ENCODE data around the gene NFIX. TPM values are rescaled to one million over a fixed set of nuclear protein-coding genes. Genes with fewer than 3 reads are reported as not detected.

The NFIX gene
- total RNA-seq, 2 donors from 2014 or later = 70.9 to 73.8 TPM

GRCh38 chr19:13005253-13005652, 10.0 kb downstream of the NFIX start:
- H3K27me3 ChIP-seq = no peaks in the 10 kb centered on the region
- no peak for TF ChIP-seq CTCF (IDR thresholded peaks at IDR 0.05)

GRCh38 chr19:13005861-13006370, 10.6 kb downstream of the NFIX start:
- Histone ChIP-seq H3K9me3 (no peaks in the 10 kb centered on the region), H3K4me3 (no peak overlapping the region), H3K9ac (ENCODE audit: low read depth in 2 of 2, low read length in 2 of 2) (no peak overlapping the region), H3K4me1 (no peaks in the 10 kb centered on the region), H3K27ac (no peak overlapping the region), H3K36me3 (no peaks in the 10 kb centered on the region), H3K27me3 (no peaks in the 10 kb centered on the region)
- no peak for DNase-seq
- intact Hi-C loops (cut with DNase I) = no loop called here
- no peak for TF ChIP-seq CTCF (IDR thresholded peaks at IDR 0.05)

More at GRCh38 chr19:13005253-13005652, 10.0 kb downstream of the NFIX start:
- Histone ChIP-seq H3K36me3 (no peaks in the 10 kb centered on the region), H3K9ac (ENCODE audit: low read depth in 2 of 2, low read length in 2 of 2) (no peak overlapping the region), H3K4me1 (no peaks in the 10 kb centered on the region), H3K4me3 (no peak overlapping the region), H3K9me3 (no peaks in the 10 kb centered on the region), H3K27ac (no peak overlapping the region)
- no peak for DNase-seq
- intact Hi-C loops (cut with DNase I) = no loop called here

GRCh38 chr19:13006431-13007281, 11.4 kb downstream of the NFIX start:
- H3K4me3 ChIP-seq = no peak overlapping the region
- DNase-seq = no peak
- H3K9ac ChIP-seq (ENCODE audit: low read depth in 2 of 2, low read length in 2 of 2) = no peak overlapping the region
- H3K9me3 ChIP-seq = no peaks in the 10 kb centered on the region
- H3K4me1 ChIP-seq = no peaks in the 10 kb centered on the region
- no peak for TF ChIP-seq CTCF (IDR thresholded peaks at IDR 0.05)
- H3K27me3 ChIP-seq = no peaks in the 10 kb centered on the region
- H3K36me3 ChIP-seq = no peaks in the 10 kb centered on the region
- H3K27ac ChIP-seq = no peak overlapping the region
- intact Hi-C loops (cut with DNase I) = no loop called here

- Histone ChIP-seq H3K36me3 (no peaks in the 10 kb centered on the region), H3K9ac (ENCODE audit: low read depth in 2 of 2, low read length in 2 of 2) (peak overlapping the region in 1 of 2 donors; percentile 58), H3K9me3 (no peaks in the 10 kb centered on the region), H3K4me3 (no peak overlapping the region), H3K27ac (no peak overlapping the region), H3K27me3 (no peaks in the 10 kb centered on the region), H3K4me1 (no peaks in the 10 kb centered on the region)
- no peak for TF ChIP-seq CTCF (IDR thresholded peaks at IDR 0.05)
- no peak for DNase-seq
- intact Hi-C loops (cut with DNase I) = no loop called here
Observed at GRCh38 chr19:13007292-13008045, 12.2 kb downstream of the NFIX start.

GRCh38 chr19:13008926-13009787, 13.9 kb downstream of the NFIX start:
- H3K27ac ChIP-seq = no peak overlapping the region
- H3K9ac ChIP-seq (ENCODE audit: low read depth in 2 of 2, low read length in 2 of 2) = no peak overlapping the region
- no peak overlapping the region for H3K4me3 ChIP-seq
- no peaks in the 10 kb centered on the region for H3K9me3 ChIP-seq
- no peak for TF ChIP-seq CTCF (IDR thresholded peaks at IDR 0.05)
- DNase-seq = no peak
- H3K36me3 ChIP-seq = no peaks in the 10 kb centered on the region
- no peaks in the 10 kb centered on the region for H3K27me3 ChIP-seq
- intact Hi-C loops (cut with DNase I) = no loop called here
- H3K4me1 ChIP-seq = peaks cover 3% of the 10 kb centered on the region

Data from colonic mucosa (tissue), 4 donors.